ENCODE measurements around the gene BCAS1.

Gene BCAS1

GRCh38 chr20:53931597-53931996, 138.8 kb downstream of the BCAS1 start:
- FAIRE-seq = no peak
- TF ChIP-seq POLR2AphosphoS5 (IDR thresholded peaks at IDR 0.05; ENCODE audit: low read depth, low read length) = no peak
- TF ChIP-seq TAF1 (IDR thresholded peaks at IDR 0.05; ENCODE audit: borderline replicate concordance, low read depth, low read length) = no peak

GRCh38 chr20:53930651-53931504, 139.5 kb downstream of the BCAS1 start:
- TF ChIP-seq POLR2AphosphoS5 (IDR thresholded peaks at IDR 0.05; ENCODE audit: low read depth, low read length) (no peak), TAF1 (IDR thresholded peaks at IDR 0.05; ENCODE audit: borderline replicate concordance, low read depth, low read length) (no peak), POLR2A (IDR thresholded peaks at IDR 0.05; ENCODE audit: low read depth, low read length) (no peak)
- DNase-seq (ENCODE audit: insufficient read length) = no peak
- peak; percentile 48 for FAIRE-seq

More at GRCh38 chr20:53931597-53931996, 138.8 kb downstream of the BCAS1 start:
- DNase-seq (ENCODE audit: insufficient read length) = no peak

GRCh38 chr20:53929974-53930650, 140.3 kb downstream of the BCAS1 start:
- peak; percentile 61 for FAIRE-seq
- no peak for TF ChIP-seq POLR2AphosphoS5 (IDR thresholded peaks at IDR 0.05; ENCODE audit: low read depth, low read length)
- TF ChIP-seq TAF1 (IDR thresholded peaks at IDR 0.05; ENCODE audit: borderline replicate concordance, low read depth, low read length) = no peak
- no peak for TF ChIP-seq POLR2A (IDR thresholded peaks at IDR 0.05; ENCODE audit: low read depth, low read length)
- no peak for DNase-seq (ENCODE audit: insufficient read length)

- no peak for FAIRE-seq
- DNase-seq (ENCODE audit: insufficient read length) = no peak
- TF ChIP-seq POLR2A (IDR thresholded peaks at IDR 0.05; ENCODE audit: low read depth, low read length) (no peak), POLR2AphosphoS5 (IDR thresholded peaks at IDR 0.05; ENCODE audit: low read depth, low read length) (no peak), TAF1 (IDR thresholded peaks at IDR 0.05; ENCODE audit: borderline replicate concordance, low read depth, low read length) (no peak)
Measured at GRCh38 chr20:53929399-53929798, 141.0 kb downstream of the BCAS1 start.

- FAIRE-seq = no peak
- no peak for TF ChIP-seq POLR2A (IDR thresholded peaks at IDR 0.05; ENCODE audit: low read depth, low read length)
- TF ChIP-seq TAF1 (IDR thresholded peaks at IDR 0.05; ENCODE audit: borderline replicate concordance, low read depth, low read length) = no peak
- no peak for TF ChIP-seq POLR2AphosphoS5 (IDR thresholded peaks at IDR 0.05; ENCODE audit: low read depth, low read length)
- no peak for DNase-seq (ENCODE audit: insufficient read length)
Measured at GRCh38 chr20:53927990-53928389, 142.4 kb downstream of the BCAS1 start.

GRCh38 chr20:53926428-53927028, 143.9 kb downstream of the BCAS1 start:
- TF ChIP-seq POLR2A (IDR thresholded peaks at IDR 0.05; ENCODE audit: low read depth, low read length) (no peak), POLR2AphosphoS5 (IDR thresholded peaks at IDR 0.05; ENCODE audit: low read depth, low read length) (no peak), TAF1 (IDR thresholded peaks at IDR 0.05; ENCODE audit: borderline replicate concordance, low read depth, low read length) (no peak)
- FAIRE-seq = peak; percentile 91
- DNase-seq (ENCODE audit: insufficient read length) = no peak

GRCh38 chr20:53925651-53926401, 144.6 kb downstream of the BCAS1 start:
- TF ChIP-seq POLR2AphosphoS5 (IDR thresholded peaks at IDR 0.05; ENCODE audit: low read depth, low read length) (no peak), TAF1 (IDR thresholded peaks at IDR 0.05; ENCODE audit: borderline replicate concordance, low read depth, low read length) (no peak), POLR2A (IDR thresholded peaks at IDR 0.05; ENCODE audit: low read depth, low read length) (no peak)
- DNase-seq (ENCODE audit: insufficient read length) = no peak
- no peak for FAIRE-seq

GRCh38 chr20:53923566-53924369, 146.6 kb downstream of the BCAS1 start:
- DNase-seq (ENCODE audit: insufficient read length) (no peak), FAIRE-seq (no peak)
- TF ChIP-seq POLR2AphosphoS5 (IDR thresholded peaks at IDR 0.05; ENCODE audit: low read depth, low read length) = no peak
- TF ChIP-seq POLR2A (IDR thresholded peaks at IDR 0.05; ENCODE audit: low read depth, low read length) = no peak
- no peak for TF ChIP-seq TAF1 (IDR thresholded peaks at IDR 0.05; ENCODE audit: borderline replicate concordance, low read depth, low read length)

- TF ChIP-seq TAF1 (IDR thresholded peaks at IDR 0.05; ENCODE audit: borderline replicate concordance, low read depth, low read length) (no peak), POLR2A (IDR thresholded peaks at IDR 0.05; ENCODE audit: low read depth, low read length) (no peak), POLR2AphosphoS5 (IDR thresholded peaks at IDR 0.05; ENCODE audit: low read depth, low read length) (no peak)
- peak; percentile 57 for FAIRE-seq
- no peak for DNase-seq (ENCODE audit: insufficient read length)
Measured at GRCh38 chr20:53922901-53923314, 147.5 kb downstream of the BCAS1 start.

- FAIRE-seq = no peak
- TF ChIP-seq POLR2AphosphoS5 (IDR thresholded peaks at IDR 0.05; ENCODE audit: low read depth, low read length) = no peak
- no peak for DNase-seq (ENCODE audit: insufficient read length)
Measured at GRCh38 chr20:53921443-53921973, 148.9 kb downstream of the BCAS1 start.

Measured in GM12892 (cell line).